IMR-90 (cell line): ENCODE data around the gene PTPRN2. TPM values are rescaled to one million over a fixed set of nuclear protein-coding genes. Genes with fewer than 3 reads are reported as not detected.

ENCODE experiments used
- ATAC-seq: fragments of 200-7000 bp; cut with Tn5 transposase; 2 replicates; pipeline ENCODE4 v1.9.1; 2020; ENCODE audit warnings: low read depth, mild to moderate bottlenecking, moderate library complexity
- BruUV-seq: library from RNA; stranded (reverse); fragments of 400-500 nt; replicated peaks from 2 replicates; lab custom pipeline; 2021; lab: Mats Ljungman, UMichigan
- CTCF ChIA-PET: fragments of 300-600 bp; formaldehyde crosslinking; extraction: SDS; loops from one replicate; lab custom pipeline; 2021; ENCODE audit warnings: antibody characterized with exemption; lab: Yijun Ruan, JAX
- POLR2A ChIA-PET: fragments of 300-600 bp; sonication (Branson Sonifier 250); formaldehyde crosslinking; loops from one replicate; lab custom pipeline; 2022; ENCODE audit warnings: antibody characterized with exemption; ENCODE audit not compliant: unreplicated experiment; lab: Charles Lee
- DNase-seq: peaks from one replicate; pipeline ENCODE4 v3.0.0; 2013
- H2AFZ ChIP-seq: replicated peaks from 2 replicates; pipeline ENCODE3; 2013; ENCODE audit warnings: low read length, mild to moderate bottlenecking; ENCODE audit not compliant: poor library complexity
- H2AK5ac ChIP-seq: 2 replicates; pipeline ENCODE4 v1.6.1; 2013; ENCODE audit warnings: low read depth, low read length, inconsistent platforms
- H2AK9ac ChIP-seq: replicated peaks from 2 replicates; pipeline ENCODE3; 2013; ENCODE audit warnings: mild to moderate bottlenecking, low read depth, low read length, moderate library complexity; ENCODE audit not compliant: poor library complexity
- H2BK120ac ChIP-seq: 2 replicates; pipeline ENCODE4 v1.6.1; 2013; ENCODE audit warnings: low read depth, low read length, inconsistent platforms
- H2BK15ac ChIP-seq: 3 replicates; pipeline ENCODE4 v1.6.1; 2013; ENCODE audit warnings: low read depth, low read length, inconsistent platforms
- H2BK20ac ChIP-seq: 2 replicates; pipeline ENCODE4 v1.6.1; 2013; ENCODE audit warnings: low read depth, mild to moderate bottlenecking, inconsistent platforms, low read length, moderate library complexity
- H2BK5ac ChIP-seq: 2 replicates; pipeline ENCODE4 v1.6.1; 2013; ENCODE audit warnings: mild to moderate bottlenecking, low read depth, low read length, inconsistent platforms; ENCODE audit not compliant: poor library complexity, severe bottlenecking
- H3K14ac ChIP-seq: replicated peaks from 2 replicates; pipeline ENCODE4 v1.6.1; 2013; ENCODE audit warnings: low read depth, low read length, inconsistent platforms
- H3K18ac ChIP-seq: 2 replicates; pipeline ENCODE4 v1.6.1; 2013; ENCODE audit warnings: low read depth, low read length, control low read depth
- H3K23ac ChIP-seq: 2 replicates; pipeline ENCODE4 v1.6.1; 2013; ENCODE audit warnings: low read depth, low read length, inconsistent platforms
- H3K27ac ChIP-seq: 2 replicates; pipeline ENCODE4 v1.5.1; 2013; ENCODE audit warnings: mild to moderate bottlenecking, control low read depth, low read length; ENCODE audit not compliant: insufficient read depth
- H3K27me3 ChIP-seq: 2 replicates; pipeline ENCODE4 v1.6.1; 2013; ENCODE audit warnings: low read length; ENCODE audit not compliant: control insufficient read depth, insufficient read depth
- H3K36me3 ChIP-seq: 2 replicates; pipeline ENCODE4 v1.6.1; 2013; ENCODE audit warnings: low read length, mixed read lengths; ENCODE audit not compliant: control insufficient read depth, insufficient read depth
- H3K4ac ChIP-seq: 2 replicates; pipeline ENCODE4 v1.6.1; 2013; ENCODE audit warnings: low read depth, low read length, inconsistent platforms
- H3K4me1 ChIP-seq: 2 replicates; pipeline ENCODE4 v1.6.1; 2013; ENCODE audit warnings: low read length, mixed read lengths; ENCODE audit not compliant: control insufficient read depth, insufficient read depth
- H3K4me2 ChIP-seq: 2 replicates; pipeline ENCODE4 v1.6.1; 2013; ENCODE audit warnings: low read depth, mild to moderate bottlenecking, control low read depth, low read length, moderate library complexity
- H3K4me3 ChIP-seq: 2 replicates; pipeline ENCODE4 v1.5.1; 2013; ENCODE audit warnings: low read depth, mild to moderate bottlenecking, control low read depth, low read length, moderate library complexity; ENCODE audit not compliant: insufficient read depth
- H3K56ac ChIP-seq: 2 replicates; pipeline ENCODE4 v1.6.1; 2013; ENCODE audit warnings: low read length, inconsistent platforms; ENCODE audit not compliant: insufficient read depth; ENCODE audit errors: extremely low read depth
- H3K79me1 ChIP-seq, 2 experiments: 2 replicates each; pipeline ENCODE4 v1.6.1; 2013; ENCODE audit warnings: low read length in 2 of 2, inconsistent platforms in 1 of 2, low read depth in 1 of 2
- H3K9ac ChIP-seq: 2 replicates; pipeline ENCODE4 v1.6.1; 2013; ENCODE audit warnings: low read depth, low read length, control low read depth
- H3K9me1 ChIP-seq: 2 replicates; pipeline ENCODE4 v1.6.1; 2013; ENCODE audit warnings: low read length, inconsistent platforms; ENCODE audit not compliant: insufficient read depth
- H3K9me3 ChIP-seq: 2 replicates; pipeline ENCODE4 v1.6.1; 2013; ENCODE audit warnings: low read length; ENCODE audit not compliant: control insufficient read depth, insufficient read depth
- H4K20me1 ChIP-seq: 2 replicates; pipeline ENCODE4 v1.6.1; 2013; ENCODE audit warnings: low read length, inconsistent platforms; ENCODE audit not compliant: insufficient read depth
- H4K5ac ChIP-seq: 2 replicates; pipeline ENCODE4 v1.6.1; 2013; ENCODE audit warnings: mild to moderate bottlenecking, low read depth, low read length, control low read depth
- H4K8ac ChIP-seq, 2 experiments: 2 replicates each; pipeline ENCODE4 v1.6.1; 2013; ENCODE audit warnings: low read depth in 2 of 2, low read length in 2 of 2, control low read depth in 1 of 2, inconsistent platforms in 1 of 2
- H4K91ac ChIP-seq: 2 replicates; pipeline ENCODE4 v1.6.1; 2013; ENCODE audit warnings: low read depth, low read length, inconsistent platforms; ENCODE audit not compliant: insufficient read depth
- CHD1 ChIP-seq: IDR thresholded peaks from 2 replicates; pipeline ENCODE4 v1.6.1; 2012; ENCODE audit warnings: low read depth, low read length, improper control_type of control experiment
- MAZ ChIP-seq: IDR thresholded peaks from 2 replicates; pipeline ENCODE4 v1.6.1; 2012; ENCODE audit warnings: low read depth, mild to moderate bottlenecking, low read length, improper control_type of control experiment, moderate library complexity, borderline replicate concordance
- NFE2L2 ChIP-seq: fragments of 150-350 bp; IDR thresholded peaks from 2 replicates; pipeline ENCODE4 v1.6.1; 2016; ENCODE audit warnings: low read depth, mild to moderate bottlenecking, low read length
- RAD21 ChIP-seq: IDR thresholded peaks from 2 replicates; pipeline ENCODE4 v1.6.1; 2012; ENCODE audit warnings: low read length, improper control_type of control experiment
- RCOR1 ChIP-seq: IDR thresholded peaks from 2 replicates; pipeline ENCODE4 v1.6.1; 2012; ENCODE audit warnings: mild to moderate bottlenecking, low read length, improper control_type of control experiment; ENCODE audit not compliant: insufficient replicate concordance
- RFX5 ChIP-seq: IDR thresholded peaks from 2 replicates; pipeline ENCODE4 v1.8.0; 2012; ENCODE audit warnings: low read depth, mild to moderate bottlenecking, low read length, moderate library complexity
- WGBS, 2 experiments: methylation state at CpG; one replicate each; pipeline versions ENCODE4 v1.1.5 to v1.1.7; 2013; ENCODE audit warnings: missing lambda C conversion rate in 2 of 2; ENCODE audit not compliant: insufficient read length in 1 of 2; ENCODE audit errors: extremely low coverage in 2 of 2; 5-methylcytosine and 5-hydroxymethylcytosine counted together
- dilution Hi-C: fragments of 300-500 bp; cut with HindIII; formaldehyde crosslinking; loops from one replicate; pipeline ENCODE4 v1.14.3; 2018; ENCODE audit warnings: low sequenced_read_pairs; ENCODE audit not compliant: unreplicated experiment
- in situ Hi-C: fragments of 300-500 bp; cut with MboI; formaldehyde crosslinking; loops from 3 replicates; pipeline ENCODE4 v1.14.3; 2019; ENCODE audit warnings: low sequenced_read_pairs, inconsistent platforms, mixed read lengths
- intact Hi-C: fragments of 100-400 bp; cut with micrococcal nuclease; formaldehyde crosslinking; loops from 2 replicates; pipeline ENCODE4 v1.10.0; 2022
- polyA plus RNA-seq, 3 experiments: library from polyadenylated mRNA; depleted of rRNA; stranded (reverse); fragments of >200 nt; gene quantifications; 2 replicates each; pipeline ENCODE4 v1.2.3, GENCODE V29; 2012; ENCODE audit warnings: low replicate concordance in 1 of 3
- total RNA-seq: library from RNA; depleted of rRNA; stranded (reverse); fragments of >200 nt; gene quantifications from 2 replicates; pipeline ENCODE4 v1.2.3, GENCODE V29; 2012
- TF ChIP-seq, protein P1 (sequence below): conservative IDR thresholded peaks from 2 replicates; pipeline ENCODE4 v1.5.1; 2012; ENCODE audit warnings: mild to moderate bottlenecking, low read depth, low read length, improper control_type of control experiment

The PTPRN2 gene
- total and polyA plus RNA-seq, 2 of the 4 experiments (the other 2 are of a cell fraction): 0.03 TPM; not detected in 1

DNA sequence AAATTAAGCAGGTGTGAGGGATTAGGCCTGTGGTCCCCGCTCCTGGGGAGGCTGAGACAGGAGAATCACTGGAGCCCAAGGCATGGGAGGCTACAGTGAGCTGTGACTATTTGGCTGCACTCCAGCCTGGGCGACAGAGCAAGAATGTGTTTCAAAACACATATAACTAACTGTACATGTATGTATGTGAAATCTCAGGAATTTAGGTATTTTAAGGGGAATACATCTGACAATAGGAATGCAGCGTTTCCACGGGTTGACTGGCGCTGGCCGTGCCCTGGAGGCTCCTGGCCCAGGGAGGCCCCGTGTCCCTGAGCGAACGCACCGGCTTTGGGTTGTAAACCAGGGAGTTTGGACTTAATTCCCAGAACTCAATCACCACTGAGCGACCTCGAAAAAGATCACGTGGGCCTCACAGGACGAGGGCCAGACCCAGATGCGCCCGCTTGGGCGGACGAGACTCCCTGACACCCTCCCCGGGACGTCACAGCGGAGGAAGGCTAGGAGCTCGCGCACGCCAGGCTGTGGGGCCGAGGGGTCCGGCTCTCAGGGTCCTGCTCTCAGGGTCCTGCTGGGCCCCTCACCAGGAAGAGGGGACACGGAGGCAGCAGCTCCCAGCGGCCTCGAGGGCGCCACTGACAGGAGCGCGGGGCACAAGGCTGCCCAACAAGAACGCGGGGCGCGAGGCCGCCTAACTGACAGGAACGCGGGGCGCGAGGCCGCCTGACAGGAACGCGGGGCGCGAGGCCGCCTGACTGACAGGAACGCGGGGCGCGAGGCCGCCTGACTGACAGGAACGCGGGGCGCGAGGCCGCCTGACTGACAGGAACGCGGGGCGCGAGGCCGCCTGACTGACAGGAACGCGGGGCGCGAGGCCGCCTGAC is 18.4 kb downstream of the PTPRN2 start (continued):
- TF ChIP-seq, protein P1, sequence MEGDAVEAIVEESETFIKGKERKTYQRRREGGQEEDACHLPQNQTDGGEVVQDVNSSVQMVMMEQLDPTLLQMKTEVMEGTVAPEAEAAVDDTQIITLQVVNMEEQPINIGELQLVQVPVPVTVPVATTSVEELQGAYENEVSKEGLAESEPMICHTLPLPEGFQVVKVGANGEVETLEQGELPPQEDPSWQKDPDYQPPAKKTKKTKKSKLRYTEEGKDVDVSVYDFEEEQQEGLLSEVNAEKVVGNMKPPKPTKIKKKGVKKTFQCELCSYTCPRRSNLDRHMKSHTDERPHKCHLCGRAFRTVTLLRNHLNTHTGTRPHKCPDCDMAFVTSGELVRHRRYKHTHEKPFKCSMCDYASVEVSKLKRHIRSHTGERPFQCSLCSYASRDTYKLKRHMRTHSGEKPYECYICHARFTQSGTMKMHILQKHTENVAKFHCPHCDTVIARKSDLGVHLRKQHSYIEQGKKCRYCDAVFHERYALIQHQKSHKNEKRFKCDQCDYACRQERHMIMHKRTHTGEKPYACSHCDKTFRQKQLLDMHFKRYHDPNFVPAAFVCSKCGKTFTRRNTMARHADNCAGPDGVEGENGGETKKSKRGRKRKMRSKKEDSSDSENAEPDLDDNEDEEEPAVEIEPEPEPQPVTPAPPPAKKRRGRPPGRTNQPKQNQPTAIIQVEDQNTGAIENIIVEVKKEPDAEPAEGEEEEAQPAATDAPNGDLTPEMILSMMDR: no peak

DNA sequence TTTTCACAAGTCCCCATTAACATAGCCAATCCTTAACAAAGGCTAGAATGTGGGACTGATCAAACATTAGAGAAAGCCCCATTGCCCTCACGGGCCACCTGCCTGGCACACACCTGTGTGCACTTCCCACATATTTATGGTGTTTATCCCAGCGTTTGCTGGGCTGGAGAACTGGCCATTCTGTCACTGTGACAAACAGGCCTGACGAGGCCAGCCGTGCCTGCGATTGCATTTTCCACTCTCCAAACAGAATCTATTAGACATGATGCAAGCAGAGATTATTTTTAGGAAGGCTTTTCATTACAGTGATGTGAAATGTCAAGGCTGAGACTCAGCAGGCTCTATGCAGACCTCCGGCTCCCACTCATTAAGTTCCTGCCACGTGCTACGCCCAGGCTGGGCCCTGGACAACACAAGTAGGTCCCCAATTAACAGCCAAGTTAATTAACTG is 20.4 kb downstream of the PTPRN2 start:
- H4K91ac ChIP-seq: no peak overlapping the region
- no peak overlapping the region for H4K8ac ChIP-seq
- dilution Hi-C loops: no loop called here
- H3K9me1 ChIP-seq: no peaks in the 10 kb centered on the region
- no peak overlapping the region for H2AK5ac ChIP-seq
- no peak for TF ChIP-seq MAZ
- TF ChIP-seq RFX5: no peak
- no peak for TF ChIP-seq NFE2L2
- no peak for TF ChIP-seq RAD21
- TF ChIP-seq CHD1: no peak
- no peak for TF ChIP-seq RCOR1
- H2BK20ac ChIP-seq: no peak overlapping the region
- H3K9me3 ChIP-seq: no peaks in the 10 kb centered on the region; the same call in 1 of the 2 replicates
- H3K56ac ChIP-seq: no peak overlapping the region
- H3K4me1 ChIP-seq: no peaks in the 10 kb centered on the region
- no peak overlapping the region for H3K23ac ChIP-seq
- no peak overlapping the region for H3K18ac ChIP-seq
- H2BK15ac ChIP-seq: no peak overlapping the region
- no peak overlapping the region for H3K4me3 ChIP-seq
- no peaks in the 10 kb centered on the region for H3K27me3 ChIP-seq
- H3K4ac ChIP-seq: no peak overlapping the region
- no TSS peak for BruUV-seq
- H3K9ac ChIP-seq: no peak overlapping the region
- WGBS, 2 experiments: 30% methylated on average over 4 of the region's 8 CpGs; no CpG with 5 or more reads in 1 of the 2 experiments
- ChIA-PET CTCF (interaction anchor here (0.6 kb wide), 1 partner anchor 124 kb away, joined by 3 read pairs; no protein-coding TSS in a partner anchor), POLR2A (no interaction called here)
- no peak overlapping the region for H4K5ac ChIP-seq
- in situ Hi-C loops: no loop called here
- no peak overlapping the region for H2AK9ac ChIP-seq
- H2BK5ac ChIP-seq: no peak overlapping the region
- no peaks in the 10 kb centered on the region for H3K36me3 ChIP-seq
- DNase-seq (no peak), ATAC-seq (no peak)
- no peak overlapping the region for H2BK120ac ChIP-seq
- no peak overlapping the region for H3K14ac ChIP-seq
- H3K79me1 ChIP-seq: no peaks in the 10 kb centered on the region
- H2AFZ ChIP-seq: no peak overlapping the region
- no peaks in the 10 kb centered on the region for H4K20me1 ChIP-seq
- H3K27ac ChIP-seq: no peak overlapping the region
- intact Hi-C loops: no loop called here
- no peak overlapping the region for H3K4me2 ChIP-seq
